Activated T-cell treated with anti-CD3 and anti-CD28 coated beads, Interleukin-2, amount 50 U/mL, for 24 hours (primary cell): ENCODE data around the gene GP1BB.
A peak's percentile ranks its signal among the peaks of the same experiment; 100 is the strongest.

Experiments
- DNase-seq: peaks from one replicate; pipeline ENCODE4 v3.0.0-alpha.2; 2020
- H3K27ac Mint-ChIP-seq: 2 replicates; pipeline ENCODE4 v1.8.0; 2020; ENCODE audit warnings: mild to moderate bottlenecking, mixed read lengths
- H3K27me3 Mint-ChIP-seq: 2 replicates; pipeline ENCODE4 v1.8.0; 2020; ENCODE audit warnings: mixed read lengths
- H3K36me3 Mint-ChIP-seq: 2 replicates; pipeline ENCODE4 v1.8.0; 2020; ENCODE audit warnings: low read depth, mixed read lengths
- H3K4me1 Mint-ChIP-seq: 2 replicates; pipeline ENCODE4 v1.8.0; 2020; ENCODE audit warnings: low read depth, mixed read lengths
- H3K4me3 Mint-ChIP-seq: 2 replicates; pipeline ENCODE4 v1.8.0; 2020; ENCODE audit warnings: mild to moderate bottlenecking, moderate library complexity, mixed read lengths
- H3K9me3 Mint-ChIP-seq: 2 replicates; pipeline ENCODE4 v1.8.0; 2020; ENCODE audit warnings: mixed read lengths

Gene GP1BB

DNA sequence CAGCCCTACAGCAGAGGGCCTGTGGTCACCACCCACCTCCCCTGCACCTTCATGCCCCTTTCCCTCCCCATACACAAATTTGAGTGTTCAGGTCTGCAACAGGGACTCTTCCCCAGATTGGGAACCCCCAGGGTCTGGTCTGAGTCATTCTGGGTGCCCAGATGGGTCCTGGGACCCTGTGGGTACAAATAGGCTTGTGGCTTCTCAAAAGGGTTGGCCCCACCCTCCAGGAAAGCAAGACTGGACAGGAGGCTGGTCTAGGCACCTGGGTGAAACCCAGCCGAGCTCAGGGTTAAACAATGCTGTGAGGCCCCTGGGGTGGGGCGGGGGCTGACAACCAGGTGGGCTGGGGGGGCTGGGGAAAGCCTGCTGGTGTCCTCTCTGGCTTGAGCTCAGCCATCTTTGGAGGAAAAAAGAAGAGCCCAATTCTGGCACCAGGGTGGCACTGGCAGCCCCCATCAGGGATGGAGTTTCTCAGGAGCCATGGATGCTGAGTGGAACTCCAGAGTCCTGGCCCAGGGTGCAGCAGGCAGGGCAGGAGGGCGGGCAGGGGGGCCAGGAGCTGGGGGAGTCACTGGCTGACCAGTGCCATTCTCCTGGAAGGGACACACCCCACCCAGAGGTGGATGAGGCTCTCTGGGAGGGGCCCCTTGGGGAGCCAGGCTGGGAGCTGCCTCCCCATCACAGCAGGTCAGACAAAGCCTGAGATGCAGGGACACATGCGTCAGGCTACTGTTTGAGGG lies 8.0 kb upstream of the GP1BB start:
- Mint-ChIP-seq H3K36me3 (no peaks in the 10 kb centered on the region), H3K27me3 (peaks cover 50% of the 10 kb centered on the region), H3K4me1 (peaks cover 13% of the 10 kb centered on the region), H3K4me3 (peak overlapping the region; percentile 39), H3K9me3 (no peaks in the 10 kb centered on the region), H3K27ac (no peak overlapping the region)
- DNase-seq: peak; percentile 34

DNA sequence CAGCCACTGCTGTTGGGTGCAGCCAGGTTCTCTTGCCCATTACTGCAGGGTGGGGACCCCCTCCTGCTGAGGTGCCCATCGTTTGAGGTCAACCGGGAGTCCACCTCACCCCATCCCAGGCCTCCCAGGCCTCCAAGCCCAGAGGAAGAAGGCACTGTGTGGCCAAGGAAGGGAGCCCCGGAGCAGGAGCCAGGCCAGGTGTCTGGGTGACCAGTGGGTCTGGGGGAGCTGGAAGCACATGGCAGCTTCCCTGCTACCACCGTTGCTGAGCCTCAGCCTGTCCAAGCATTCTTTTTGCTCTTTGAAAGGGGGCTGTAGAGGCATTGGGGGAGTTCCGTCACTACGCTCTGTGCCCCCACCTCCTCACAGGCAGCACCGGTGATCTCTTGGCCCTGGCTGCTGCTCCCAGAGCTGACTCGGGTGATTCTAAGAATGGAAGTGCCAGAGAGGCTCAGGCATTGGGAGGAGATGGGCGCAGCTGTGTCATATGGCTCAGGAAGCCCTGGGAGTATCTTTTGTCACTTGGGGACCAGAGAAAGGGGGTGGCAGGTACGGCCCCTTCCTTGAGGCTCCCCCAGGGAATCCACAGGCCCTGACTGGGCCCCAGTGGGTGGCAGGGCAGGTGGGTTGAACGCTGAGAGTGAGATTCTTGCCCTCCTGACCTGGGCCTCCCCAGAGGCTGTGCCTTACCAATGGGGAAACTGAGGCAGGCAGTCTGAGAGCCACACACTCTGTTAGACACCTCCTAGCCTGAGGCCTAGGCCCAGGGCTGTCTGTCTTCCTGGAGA lies 7.1 kb upstream of the GP1BB start:
- H3K27me3 Mint-ChIP-seq: peaks cover 59% of the 10 kb centered on the region
- no peak for DNase-seq
- no peak overlapping the region for H3K27ac Mint-ChIP-seq
- no peaks in the 10 kb centered on the region for H3K9me3 Mint-ChIP-seq
- H3K4me3 Mint-ChIP-seq: no peak overlapping the region
- no peaks in the 10 kb centered on the region for H3K36me3 Mint-ChIP-seq
- H3K4me1 Mint-ChIP-seq: peaks cover 13% of the 10 kb centered on the region

DNA sequence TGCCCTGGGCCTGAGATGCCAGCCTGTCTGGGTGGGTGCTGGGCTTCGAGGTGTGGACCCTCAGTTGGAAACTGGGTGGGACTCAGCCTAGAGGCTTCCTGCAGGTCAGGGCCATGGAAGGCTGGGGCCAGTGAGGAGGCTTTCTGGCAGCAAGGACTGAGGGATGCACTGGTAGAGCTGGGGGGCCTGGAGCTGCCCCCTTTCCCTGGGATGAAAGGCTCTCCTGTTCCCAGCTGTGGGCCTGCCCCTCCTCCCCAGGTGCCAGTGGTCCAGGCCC lies 6.6 kb upstream of the GP1BB start:
- DNase-seq: no peak
- Mint-ChIP-seq H3K27ac (no peak overlapping the region), H3K4me1 (peaks cover 13% of the 10 kb centered on the region), H3K4me3 (no peak overlapping the region), H3K36me3 (no peaks in the 10 kb centered on the region), H3K27me3 (peaks cover 64% of the 10 kb centered on the region), H3K9me3 (no peaks in the 10 kb centered on the region)

DNA sequence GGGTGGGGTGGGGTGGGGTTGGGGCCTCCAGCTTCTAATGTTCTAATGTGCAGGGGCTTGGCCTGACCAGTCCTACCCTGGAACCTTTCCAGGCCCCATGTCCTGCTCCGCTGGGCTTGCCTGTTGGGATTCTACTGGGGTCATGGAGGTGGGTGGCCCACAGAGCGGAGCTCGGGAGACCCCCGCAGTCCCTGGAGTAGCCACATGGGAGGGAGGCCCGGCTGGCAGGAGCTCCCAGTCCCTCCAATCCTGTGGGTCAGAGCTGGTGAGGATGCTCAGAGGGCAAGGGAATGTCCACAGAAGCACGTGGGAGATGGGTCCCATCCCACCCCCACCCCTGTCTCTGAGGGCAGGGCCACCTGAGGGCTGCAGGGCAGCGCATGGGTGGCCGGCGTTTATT lies 6.2 kb upstream of the GP1BB start:
- H3K9me3 Mint-ChIP-seq: no peaks in the 10 kb centered on the region
- no peak overlapping the region for H3K4me3 Mint-ChIP-seq
- H3K27ac Mint-ChIP-seq: no peak overlapping the region
- H3K4me1 Mint-ChIP-seq: peaks cover 13% of the 10 kb centered on the region
- peaks cover 65% of the 10 kb centered on the region for H3K27me3 Mint-ChIP-seq
- H3K36me3 Mint-ChIP-seq: no peaks in the 10 kb centered on the region
- no peak for DNase-seq

DNA sequence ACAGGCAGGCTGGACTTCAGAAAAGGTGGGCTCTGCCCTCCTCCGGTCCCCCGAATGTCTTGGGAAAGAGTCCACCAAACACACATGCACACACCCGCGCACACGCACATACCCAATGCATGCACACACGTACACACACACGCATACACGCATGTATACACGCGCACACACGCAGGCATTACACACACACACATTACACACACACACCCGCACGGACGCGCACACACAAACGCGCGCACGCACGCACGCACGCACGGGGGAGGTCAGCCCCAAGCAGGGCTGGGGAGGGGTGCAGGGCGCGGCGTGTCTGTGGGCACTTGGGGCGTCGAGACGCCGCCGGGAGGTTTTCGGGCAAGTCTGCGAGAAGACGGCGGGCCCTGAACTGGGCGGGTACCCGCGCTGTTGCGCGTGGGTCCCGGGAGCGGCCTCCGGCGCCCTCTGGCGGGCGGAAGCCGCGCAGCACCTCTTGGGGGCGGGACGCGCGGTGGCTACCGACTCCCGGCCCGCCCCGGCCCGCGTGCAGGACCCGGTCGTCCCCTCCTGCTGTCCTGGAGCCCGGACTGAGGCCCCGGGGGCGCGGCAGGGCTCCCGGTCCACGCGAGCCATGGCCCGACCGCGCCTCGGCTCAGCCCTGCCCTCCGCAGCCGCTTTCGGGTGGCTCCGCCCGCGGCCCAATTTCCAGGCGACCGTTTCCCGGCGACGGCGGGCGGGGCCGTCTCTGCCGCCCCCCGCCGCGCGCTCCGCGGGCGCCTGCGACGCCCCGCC lies 5.5 kb upstream of the GP1BB start:
- peaks cover 67% of the 10 kb centered on the region for H3K27me3 Mint-ChIP-seq
- peak; percentile 90 for DNase-seq
- no peak overlapping the region for H3K27ac Mint-ChIP-seq
- H3K9me3 Mint-ChIP-seq: no peaks in the 10 kb centered on the region
- H3K36me3 Mint-ChIP-seq: no peaks in the 10 kb centered on the region
- peaks cover 16% of the 10 kb centered on the region for H3K4me1 Mint-ChIP-seq
- H3K4me3 Mint-ChIP-seq: peak overlapping the region; percentile 62

DNA sequence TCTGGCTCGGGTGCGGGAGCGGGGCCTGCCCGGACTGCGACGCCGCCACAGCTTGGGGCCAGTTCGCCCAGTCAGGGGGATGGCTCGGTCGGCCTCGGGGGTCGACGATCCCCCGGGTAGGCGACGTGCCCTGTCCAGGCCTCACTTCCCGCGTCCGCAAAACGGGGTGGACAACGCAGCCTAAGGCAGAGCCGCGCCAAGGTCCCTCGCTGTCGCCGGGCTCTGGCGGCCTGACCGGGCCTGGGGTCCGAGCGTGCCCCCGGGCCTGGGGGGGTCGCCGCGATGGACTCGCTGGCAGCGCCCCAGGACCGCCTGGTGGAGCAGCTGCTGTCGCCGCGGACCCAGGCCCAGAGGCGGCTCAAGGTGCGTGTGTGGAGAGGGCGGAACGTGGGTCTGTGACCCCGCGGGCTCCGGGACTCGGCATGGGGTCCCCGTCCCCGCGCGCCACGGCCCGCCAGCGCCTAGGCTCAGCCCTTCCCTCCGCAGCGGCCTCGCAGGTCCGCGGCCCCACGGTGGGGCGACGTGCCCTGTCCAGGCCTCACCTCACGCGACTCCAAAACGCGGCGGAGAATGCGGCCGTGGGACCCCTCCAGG lies 4.8 kb upstream of the GP1BB start:
- Mint-ChIP-seq H3K4me3 (no peak overlapping the region), H3K27ac (no peak overlapping the region), H3K27me3 (peaks cover 67% of the 10 kb centered on the region), H3K36me3 (no peaks in the 10 kb centered on the region), H3K4me1 (peaks cover 19% of the 10 kb centered on the region), H3K9me3 (no peaks in the 10 kb centered on the region)
- DNase-seq: no peak

DNA sequence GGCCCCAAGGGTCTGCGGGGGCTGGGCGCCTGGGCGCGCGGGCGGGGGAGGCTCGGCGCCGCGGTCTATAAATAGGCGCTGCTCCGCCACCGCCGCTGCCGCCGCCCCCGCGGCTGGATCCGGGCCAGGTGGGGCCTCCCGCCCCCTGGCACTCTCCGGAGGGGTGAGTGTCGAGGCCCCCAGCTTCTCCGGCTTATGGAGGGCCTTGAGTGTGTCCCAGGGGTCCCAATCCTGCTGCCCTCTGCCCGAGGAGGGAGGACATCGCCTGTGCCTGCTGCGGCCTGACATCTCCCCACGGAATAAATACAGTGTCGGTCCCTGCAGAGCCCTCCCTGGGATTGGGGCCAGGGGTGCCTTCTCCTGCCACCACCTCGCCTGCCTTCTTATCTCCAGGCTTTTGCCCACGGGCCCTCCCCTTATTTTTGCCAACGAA lies 4.3 kb upstream of the GP1BB start:
- DNase-seq: no peak
- peaks cover 18% of the 10 kb centered on the region for H3K4me1 Mint-ChIP-seq
- no peaks in the 10 kb centered on the region for H3K36me3 Mint-ChIP-seq
- H3K27ac Mint-ChIP-seq: no peak overlapping the region
- H3K27me3 Mint-ChIP-seq: peaks cover 63% of the 10 kb centered on the region
- peak overlapping the region; percentile 41 for H3K4me3 Mint-ChIP-seq
- H3K9me3 Mint-ChIP-seq: no peaks in the 10 kb centered on the region

DNA sequence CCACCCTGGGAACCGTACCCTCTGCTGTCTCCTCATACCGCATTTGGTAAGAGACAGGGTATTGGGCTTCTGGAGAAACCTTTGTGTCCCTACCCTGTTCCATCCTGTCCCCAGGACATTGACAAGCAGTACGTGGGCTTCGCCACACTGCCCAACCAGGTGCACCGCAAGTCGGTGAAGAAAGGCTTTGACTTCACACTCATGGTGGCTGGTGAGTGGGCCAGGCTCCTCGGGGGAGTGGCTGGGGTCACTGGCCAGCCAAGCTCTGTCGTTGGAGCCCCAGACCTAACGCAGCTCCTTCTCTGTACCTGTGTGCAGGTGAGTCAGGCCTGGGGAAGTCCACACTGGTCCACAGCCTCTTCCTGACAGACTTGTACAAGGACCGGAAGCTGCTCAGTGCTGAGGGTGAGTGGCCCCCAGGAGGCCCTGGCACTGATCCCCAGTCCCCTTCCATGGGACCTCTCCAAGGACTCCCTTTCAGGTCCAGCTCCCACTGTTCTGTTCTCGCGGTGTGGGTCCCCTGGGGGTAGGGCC lies 3.8 kb upstream of the GP1BB start:
- H3K27ac Mint-ChIP-seq: no peak overlapping the region
- no peak for DNase-seq
- peaks cover 65% of the 10 kb centered on the region for H3K27me3 Mint-ChIP-seq
- H3K9me3 Mint-ChIP-seq: no peaks in the 10 kb centered on the region
- peaks cover 19% of the 10 kb centered on the region for H3K4me1 Mint-ChIP-seq
- no peaks in the 10 kb centered on the region for H3K36me3 Mint-ChIP-seq
- H3K4me3 Mint-ChIP-seq: peak overlapping the region; percentile 41

DNA sequence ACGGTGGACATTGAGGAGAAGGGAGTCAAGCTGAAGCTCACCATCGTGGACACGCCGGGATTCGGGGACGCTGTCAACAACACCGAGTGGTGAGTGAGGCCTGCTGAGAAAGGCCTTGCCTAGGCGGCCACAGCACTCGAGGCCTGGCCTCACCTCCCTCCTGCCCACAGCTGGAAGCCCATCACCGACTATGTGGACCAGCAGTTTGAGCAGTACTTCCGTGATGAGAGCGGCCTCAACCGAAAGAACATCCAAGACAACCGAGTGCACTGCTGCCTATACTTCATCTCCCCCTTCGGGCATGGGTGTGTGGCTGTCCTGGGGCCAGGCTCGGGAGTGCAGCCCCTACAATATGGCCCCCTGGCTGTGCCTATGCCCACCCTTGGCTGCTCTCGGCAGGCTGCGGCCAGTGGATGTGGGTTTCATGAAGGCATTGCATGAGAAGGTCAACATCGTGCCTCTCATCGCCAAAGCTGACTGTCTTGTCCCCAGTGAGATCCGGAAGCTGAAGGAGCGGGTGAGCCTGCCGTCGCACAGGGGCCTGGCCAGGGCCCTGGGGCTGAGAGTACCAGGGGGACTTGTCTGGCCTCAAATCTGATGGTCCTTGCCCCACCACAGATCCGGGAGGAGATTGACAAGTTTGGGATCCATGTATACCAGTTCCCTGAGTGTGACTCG lies 3.0 kb upstream of the GP1BB start:
- H3K9me3 Mint-ChIP-seq: no peaks in the 10 kb centered on the region
- no peak overlapping the region for H3K4me3 Mint-ChIP-seq
- H3K27ac Mint-ChIP-seq: no peak overlapping the region
- peaks cover 19% of the 10 kb centered on the region for H3K4me1 Mint-ChIP-seq
- DNase-seq: no peak
- H3K27me3 Mint-ChIP-seq: peaks cover 67% of the 10 kb centered on the region
- H3K36me3 Mint-ChIP-seq: no peaks in the 10 kb centered on the region

DNA sequence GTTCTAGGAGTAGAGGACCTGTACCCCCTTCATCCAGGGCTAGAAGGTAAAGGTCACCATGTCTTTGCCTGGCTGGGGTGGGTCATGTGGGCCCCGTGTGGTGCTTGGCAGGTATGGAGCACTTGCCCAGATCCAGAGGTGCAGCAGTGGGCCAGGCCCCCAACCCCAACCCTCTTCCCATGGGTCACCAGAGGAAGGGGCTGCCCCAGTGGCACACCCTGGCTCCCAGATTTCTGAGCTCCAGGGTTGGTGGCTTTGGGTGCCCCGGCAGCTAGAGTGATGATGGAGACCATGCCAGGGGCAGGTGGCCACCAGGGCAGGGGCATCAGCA lies 2.4 kb upstream of the GP1BB start:
- H3K27me3 Mint-ChIP-seq: peaks cover 64% of the 10 kb centered on the region
- H3K9me3 Mint-ChIP-seq: no peaks in the 10 kb centered on the region
- DNase-seq: no peak
- no peak overlapping the region for H3K4me3 Mint-ChIP-seq
- H3K4me1 Mint-ChIP-seq: peaks cover 19% of the 10 kb centered on the region
- no peaks in the 10 kb centered on the region for H3K36me3 Mint-ChIP-seq
- no peak overlapping the region for H3K27ac Mint-ChIP-seq

DNA sequence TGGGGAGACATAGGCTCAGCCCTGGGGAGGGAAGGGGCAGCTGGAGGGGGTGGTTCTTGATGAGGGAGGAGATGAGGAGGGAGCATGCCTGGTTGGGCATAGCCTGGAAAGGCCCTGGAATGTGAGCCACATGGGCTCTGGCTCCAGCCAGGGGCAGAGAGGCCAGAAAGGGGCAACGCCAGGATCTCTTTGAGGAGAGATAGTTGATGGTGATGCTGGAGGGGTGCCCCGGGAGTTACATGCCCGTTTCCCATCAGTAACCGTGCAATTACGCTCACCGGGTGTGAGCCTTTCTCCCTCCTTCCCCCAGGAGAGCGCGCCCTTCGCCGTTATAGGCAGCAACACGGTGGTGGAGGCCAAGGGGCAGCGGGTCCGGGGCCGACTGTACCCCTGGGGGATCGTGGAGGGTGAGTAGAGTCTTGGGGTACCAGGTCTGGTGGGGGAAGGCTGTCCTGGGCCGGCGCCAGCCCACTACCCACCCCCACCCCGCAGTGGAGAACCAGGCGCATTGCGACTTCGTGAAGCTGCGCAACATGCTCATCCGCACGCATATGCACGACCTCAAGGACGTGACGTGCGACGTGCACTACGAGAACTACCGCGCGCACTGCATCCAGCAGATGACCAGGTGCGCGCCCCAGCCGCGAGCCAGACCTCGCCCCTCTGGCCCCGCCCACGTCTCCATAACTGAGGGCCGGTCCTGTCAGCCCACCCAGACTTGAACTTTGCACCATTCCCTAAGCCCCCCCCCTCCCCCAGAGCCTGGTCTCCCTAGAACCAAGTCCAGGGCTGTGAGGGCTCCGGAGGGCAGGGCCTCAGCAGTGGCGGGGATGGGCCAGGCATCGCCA lies 1.8 kb upstream of the GP1BB start:
- H3K4me1 Mint-ChIP-seq: peaks cover 19% of the 10 kb centered on the region
- no peak overlapping the region for H3K4me3 Mint-ChIP-seq
- H3K9me3 Mint-ChIP-seq: no peaks in the 10 kb centered on the region
- no peaks in the 10 kb centered on the region for H3K36me3 Mint-ChIP-seq
- no peak overlapping the region for H3K27ac Mint-ChIP-seq
- DNase-seq: no peak
- peaks cover 59% of the 10 kb centered on the region for H3K27me3 Mint-ChIP-seq

DNA sequence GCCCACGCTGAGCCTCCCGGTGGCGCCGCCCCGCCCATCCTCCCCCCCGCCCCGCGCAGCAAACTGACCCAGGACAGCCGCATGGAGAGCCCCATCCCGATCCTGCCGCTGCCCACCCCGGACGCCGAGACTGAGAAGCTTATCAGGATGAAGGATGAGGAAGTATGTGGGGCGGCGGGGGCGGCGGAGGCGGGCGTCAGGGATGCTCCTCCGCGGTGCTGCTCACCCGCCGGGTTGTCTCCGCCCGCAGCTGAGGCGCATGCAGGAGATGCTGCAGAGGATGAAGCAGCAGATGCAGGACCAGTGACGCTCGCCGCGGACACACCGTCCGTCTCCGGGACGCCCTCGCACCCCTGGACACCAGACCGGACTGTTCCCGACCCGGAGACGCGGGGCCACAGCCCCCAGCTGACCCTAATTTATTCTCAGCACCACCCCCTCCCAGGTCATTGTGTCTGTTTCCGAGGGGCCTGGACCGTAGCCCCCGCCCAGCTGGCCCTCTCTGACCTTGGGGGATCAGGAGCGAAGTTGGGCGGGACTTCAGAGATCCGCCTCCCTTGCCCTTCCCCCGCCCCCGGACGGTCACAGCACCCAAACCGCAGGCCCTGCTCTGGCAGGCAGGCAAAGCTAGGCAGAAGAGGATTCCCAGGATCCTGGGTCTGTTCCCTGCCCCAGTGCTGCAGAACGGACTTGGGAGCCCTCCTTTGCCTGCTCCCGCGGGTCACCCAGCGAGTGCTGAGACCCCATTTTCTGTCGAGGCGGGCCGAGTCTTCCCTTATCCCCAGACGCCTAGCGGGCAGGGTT lies 959 bp upstream of the GP1BB start:
- Mint-ChIP-seq H3K27ac (no peak overlapping the region), H3K36me3 (no peaks in the 10 kb centered on the region)

DNA sequence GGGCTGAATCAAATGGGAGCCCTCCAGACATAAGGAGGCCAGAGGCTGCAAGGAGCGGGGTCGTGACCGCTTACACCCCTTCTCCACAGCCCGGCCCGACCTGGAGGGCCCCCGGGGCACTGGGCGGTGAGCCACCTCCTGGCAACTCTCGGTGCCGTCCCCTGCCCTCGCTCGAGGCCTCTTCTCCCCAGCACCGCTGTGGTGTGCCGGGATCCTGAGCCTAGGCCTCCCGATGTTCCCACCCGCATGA lies 432 bp upstream of the GP1BB start:
- Mint-ChIP-seq H3K36me3 (no peaks in the 10 kb centered on the region), H3K4me1 (peaks cover 15% of the 10 kb centered on the region), H3K27ac (no peak overlapping the region), H3K4me3 (no peak overlapping the region), H3K9me3 (no peaks in the 10 kb centered on the region), H3K27me3 (peaks cover 55% of the 10 kb centered on the region)
- no peak for DNase-seq

More for the DNA sequence above, 959 bp upstream of the GP1BB start:
- no peak for DNase-seq
- Mint-ChIP-seq H3K4me1 (peaks cover 19% of the 10 kb centered on the region), H3K27me3 (peaks cover 59% of the 10 kb centered on the region), H3K9me3 (no peaks in the 10 kb centered on the region), H3K4me3 (no peak overlapping the region)
